CD4-positive, alpha-beta T cell treated with Interleukin-17A for 1 hour (primary cell): Measurements from ENCODE around the gene SLC28A3.

Experiments
- DNase-seq: peaks from one replicate; pipeline ENCODE4 v3.0.0-alpha.2; 2020

SLC28A3 gene

DNA sequence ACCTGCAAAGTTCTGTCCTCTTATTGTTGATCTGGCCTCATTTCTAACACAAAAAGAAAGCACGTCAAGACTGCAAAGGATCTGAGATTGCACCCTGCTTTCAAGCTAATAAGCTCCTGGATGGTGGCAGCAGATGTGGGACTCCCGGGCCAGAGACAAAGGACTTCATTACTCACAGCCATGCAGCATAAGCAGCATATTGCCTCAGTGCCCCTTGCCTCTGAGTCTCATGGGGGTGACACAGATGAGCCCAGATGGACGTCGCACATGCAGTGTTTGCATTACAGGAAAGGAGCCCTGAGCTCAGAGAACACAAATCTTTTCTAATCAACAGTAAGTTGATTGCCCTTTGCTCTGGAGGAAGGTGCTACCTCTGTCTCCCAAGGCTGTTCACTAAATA is 105.0 kb downstream of the SLC28A3 start:
- no peak for DNase-seq

DNA sequence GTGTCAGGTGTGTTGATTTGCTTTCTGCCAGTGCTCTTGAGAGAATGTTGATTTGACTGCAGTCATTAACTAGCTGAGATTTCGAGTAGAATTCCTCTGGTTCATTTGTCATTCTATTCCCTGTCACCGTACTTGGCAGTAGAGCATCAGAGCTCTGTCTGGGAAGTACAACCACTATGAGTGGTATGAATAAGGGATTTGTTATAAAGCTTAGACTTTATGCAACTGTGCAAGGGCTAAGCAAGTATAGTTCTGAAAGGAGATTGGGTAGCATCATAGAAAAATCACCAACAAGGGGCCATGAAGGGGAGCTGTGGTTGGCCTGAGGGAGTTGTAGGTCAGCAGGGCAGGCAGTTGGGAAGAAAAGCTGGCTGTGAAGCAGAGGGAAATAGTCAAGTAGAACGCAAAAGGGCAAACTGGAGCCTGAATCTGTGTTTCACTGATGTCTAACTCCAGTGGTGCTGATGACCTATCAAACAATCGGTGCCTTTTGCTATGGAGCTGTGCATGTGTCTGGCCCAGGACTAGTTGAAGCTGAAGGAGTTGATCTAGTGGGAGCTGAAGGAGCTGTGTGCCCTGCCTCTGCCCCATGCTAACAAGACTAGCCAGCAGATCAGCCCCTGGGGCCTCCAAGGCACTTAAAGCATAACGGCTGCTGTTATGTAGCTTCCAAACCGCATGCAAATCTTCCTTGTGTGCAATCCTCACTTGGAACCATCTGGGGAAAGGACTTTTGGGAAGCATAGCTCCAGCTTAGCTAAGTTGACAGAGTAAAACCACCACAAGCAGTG is 110.0 kb downstream of the SLC28A3 start:
- no peak for DNase-seq

DNA sequence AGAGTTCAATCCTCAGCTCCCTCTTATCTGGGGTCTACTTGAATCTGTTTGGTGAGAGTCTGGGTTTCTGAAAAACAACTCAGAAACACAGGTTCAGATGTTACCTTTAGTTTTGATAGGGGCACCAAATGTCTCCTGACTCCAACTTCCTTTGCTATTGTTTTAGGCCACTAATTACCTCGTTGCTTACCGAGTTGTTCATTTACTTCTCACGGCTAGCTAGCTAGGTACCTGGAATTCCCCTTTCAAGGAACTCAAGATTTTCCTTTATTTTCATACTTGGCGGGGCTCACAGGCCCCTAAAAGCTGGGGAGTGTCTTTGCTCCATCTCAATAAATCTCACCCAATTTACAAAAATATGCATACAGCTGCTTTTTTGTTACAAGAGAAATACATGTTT is 111.4 kb downstream of the SLC28A3 start:
- no peak for DNase-seq

DNA sequence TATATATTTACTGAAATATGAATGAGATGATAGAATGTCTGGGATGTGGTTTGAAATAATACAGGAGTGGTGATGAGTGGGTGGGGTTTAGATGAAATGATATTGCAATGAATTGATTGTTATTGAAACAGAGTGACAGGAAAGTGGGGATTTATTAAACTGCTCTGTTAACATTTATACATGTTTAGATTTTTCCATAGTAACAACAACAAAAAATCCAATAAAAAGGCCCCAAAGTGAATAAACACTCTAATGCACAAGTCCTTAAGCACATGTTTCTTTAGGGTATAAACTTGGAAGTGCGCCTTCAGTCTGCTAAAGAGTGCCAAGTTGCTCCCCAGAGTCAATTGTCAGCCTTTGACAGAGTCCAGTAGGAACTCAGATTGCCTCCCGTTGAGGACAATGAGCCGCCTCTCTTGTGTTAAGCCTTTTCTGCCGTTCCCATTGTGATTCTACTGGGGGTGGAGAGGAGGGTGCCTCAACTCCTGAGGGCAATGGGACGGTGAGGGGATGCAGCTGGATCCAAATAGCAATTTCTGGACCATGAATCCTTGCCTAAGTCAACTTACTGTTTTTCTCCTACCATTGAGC is 112.3 kb downstream of the SLC28A3 start:
- DNase-seq = no peak

DNA sequence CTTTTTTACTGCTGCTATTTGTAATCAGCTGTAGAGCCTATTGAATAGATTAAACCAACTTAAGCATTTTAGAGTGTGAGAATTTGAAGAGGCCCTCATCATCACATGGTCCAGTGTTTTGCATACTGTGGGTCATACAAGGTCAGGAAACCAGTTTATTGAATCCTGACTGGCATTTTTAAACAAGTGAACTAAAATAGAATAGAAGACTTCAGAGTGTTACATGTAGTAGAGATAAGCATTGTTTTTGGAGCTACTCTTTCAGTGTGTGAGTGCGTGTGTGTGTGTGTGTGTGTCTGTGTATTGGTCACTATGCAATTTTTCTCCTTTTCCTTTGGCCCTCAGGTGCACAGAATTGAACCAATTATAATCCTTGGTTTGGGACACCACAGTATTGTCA is 114.4 kb downstream of the SLC28A3 start:
- DNase-seq = no peak
